ENCODE data around the gene F5.

The F5 gene

DNA sequence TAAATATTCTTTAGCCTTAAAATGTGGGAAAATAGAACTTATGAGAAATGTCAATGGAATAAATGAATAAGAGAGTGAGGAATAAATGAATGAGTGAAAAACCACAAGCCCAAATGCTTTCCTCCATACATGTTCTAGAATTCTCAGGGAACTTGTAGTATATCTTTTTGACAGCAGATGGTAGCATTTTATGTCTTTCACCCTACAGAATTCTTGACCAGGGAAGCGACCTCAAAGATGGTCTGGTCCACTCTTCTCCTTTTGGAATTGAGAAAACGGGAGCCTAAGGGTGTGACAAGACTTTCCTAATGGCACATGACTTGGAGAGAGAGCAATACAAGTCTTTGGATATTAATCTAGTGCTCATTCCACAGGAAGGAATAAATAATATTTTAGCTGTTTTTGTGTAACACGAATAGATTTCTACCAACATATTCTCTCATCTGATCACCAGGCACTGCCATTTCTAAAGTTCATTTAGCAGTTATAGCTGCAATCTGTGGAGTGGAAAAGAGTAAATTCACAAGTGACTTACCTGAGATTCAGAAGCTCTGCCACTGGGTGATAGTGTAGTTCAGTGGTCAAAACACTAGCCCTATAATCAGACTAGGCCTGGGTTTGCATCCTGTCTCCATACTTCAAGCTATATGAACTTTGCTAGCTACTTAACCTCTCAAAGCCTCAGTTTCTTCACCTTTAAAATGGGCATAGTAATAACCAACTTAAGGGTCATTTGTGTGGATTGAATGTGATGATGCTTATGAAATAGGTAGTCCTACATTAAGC is 15.0 kb upstream of the F5 start:
- Histone ChIP-seq H3K9me3 (no peaks in the 10 kb centered on the region), H3K4me3 (no peak overlapping the region), H3K4me1 (no peaks in the 10 kb centered on the region), H3K36me3 (no peaks in the 10 kb centered on the region), H3K27me3 (no peaks in the 10 kb centered on the region), H3K27ac (no peak overlapping the region)
- TF ChIP-seq CTCF (IDR thresholded peaks at IDR 0.05), result peak; percentile 28 to 35
- no peak for DNase-seq
- intact Hi-C loops (cut with DNase I; ENCODE audit: low total_unique reads), result no loop called here

GRCh38 chr1:169595764-169596711 is 9.8 kb upstream of the F5 start:
- no peak for DNase-seq
- H3K4me1 ChIP-seq, result no peaks in the 10 kb centered on the region
- H3K36me3 ChIP-seq, result no peaks in the 10 kb centered on the region
- peaks cover 0 to 4% of the 10 kb centered on the region in 2 donors for H3K27me3 ChIP-seq
- no peak overlapping the region for H3K4me3 ChIP-seq
- H3K9me3 ChIP-seq, result no peaks in the 10 kb centered on the region
- no peak for TF ChIP-seq CTCF (IDR thresholded peaks at IDR 0.05)
- intact Hi-C loops (cut with DNase I; ENCODE audit: low total_unique reads), result no loop called here
- H3K27ac ChIP-seq, result no peak overlapping the region

DNA sequence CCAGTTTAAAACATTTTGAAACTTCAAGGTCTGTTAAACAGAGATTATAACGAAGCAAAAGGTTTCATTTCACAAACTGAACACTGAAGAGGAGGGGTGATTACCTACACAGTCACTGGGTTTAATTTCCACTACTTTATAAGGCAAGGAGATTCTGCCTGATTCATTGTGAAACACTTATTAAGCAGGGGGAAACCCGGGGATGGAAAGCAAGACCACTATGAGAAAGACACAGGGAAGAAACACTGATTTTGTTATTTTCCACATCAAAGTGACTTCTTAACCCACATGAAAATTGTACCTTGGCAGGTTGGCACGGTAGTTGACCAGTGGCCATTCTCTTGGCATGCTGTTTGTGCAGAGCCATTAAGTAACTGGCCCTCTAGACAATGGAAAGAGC is 8.1 kb upstream of the F5 start:
- H3K4me3 ChIP-seq, result no peak overlapping the region
- peaks cover 0 to 4% of the 10 kb centered on the region in 2 donors for H3K27me3 ChIP-seq
- no peaks in the 10 kb centered on the region for H3K36me3 ChIP-seq
- no peaks in the 10 kb centered on the region for H3K9me3 ChIP-seq
- H3K27ac ChIP-seq, result no peak overlapping the region
- intact Hi-C loops (cut with DNase I; ENCODE audit: low total_unique reads), result no loop called here
- no peaks in the 10 kb centered on the region for H3K4me1 ChIP-seq
- DNase-seq, result no peak
- TF ChIP-seq CTCF (IDR thresholded peaks at IDR 0.05), result no peak

- H3K36me3 ChIP-seq, result no peaks in the 10 kb centered on the region
- no peaks in the 10 kb centered on the region for H3K9me3 ChIP-seq
- TF ChIP-seq CTCF (IDR thresholded peaks at IDR 0.05), result no peak
- H3K4me1 ChIP-seq, result peaks cover 0 to 5% (median 4%) of the 10 kb centered on the region in 4 donors
- H3K27ac ChIP-seq, result no peak overlapping the region
- intact Hi-C loops (cut with DNase I; ENCODE audit: low total_unique reads), result no loop called here
- no peak overlapping the region for H3K4me3 ChIP-seq
- H3K27me3 ChIP-seq, result peaks cover 0 to 8% of the 10 kb centered on the region in 2 donors
- DNase-seq, result no peak
These were observed 4.7 kb upstream of the F5 start for GRCh38 chr1:169590932-169591331.

- no peak overlapping the region for H3K4me3 ChIP-seq
- intact Hi-C loops (cut with DNase I; ENCODE audit: low total_unique reads), result no loop called here
- H3K27ac ChIP-seq, result no peak overlapping the region
- no peaks in the 10 kb centered on the region for H3K36me3 ChIP-seq
- H3K4me1 ChIP-seq, result peaks cover 0 to 6% (median 4%) of the 10 kb centered on the region in 4 donors
- no peak for TF ChIP-seq CTCF (IDR thresholded peaks at IDR 0.05)
- no peaks in the 10 kb centered on the region for H3K9me3 ChIP-seq
- peaks cover 0 to 15% of the 10 kb centered on the region in 2 donors for H3K27me3 ChIP-seq
- no peak for DNase-seq
These were observed 2.7 kb upstream of the F5 start for GRCh38 chr1:169588785-169589485.

All from tibial artery (tissue), 4 donors.